Motor neuron (in vitro differentiated cells): ENCODE data around the gene KCNT1. TPM values are rescaled to one million over a fixed set of nuclear protein-coding genes. Genes with fewer than 3 reads are reported as not detected.

Experiments used
- ATAC-seq, 8 experiments: fragments of 200-7000 bp; cut with Tn5 transposase; replicated peaks in 6 of 8; 2 replicates each; pipeline ENCODE4 v1.8.0; 2021; ENCODE audit warnings: mild to moderate bottlenecking in 8 of 8, moderate library complexity in 8 of 8
- H3K27ac ChIP-seq, 2 donors: fragments of 250-450 bp; sonication (Bioruptor Pico); 2 replicates each; pipeline ENCODE4 v1.9.0; 2021; ENCODE audit warnings: antibody characterized with exemption in 2 of 2, mild to moderate bottlenecking in 2 of 2, moderate library complexity in 1 of 2
- H3K4me1 ChIP-seq, 2 donors: fragments of 250-450 bp; sonication (Bioruptor Pico); replicated peaks in 1 of 2; 2 replicates each; pipeline ENCODE4 v1.6.1; 2021; ENCODE audit warnings: antibody characterized with exemption in 2 of 2, mild to moderate bottlenecking in 2 of 2, moderate library complexity in 1 of 2
- H3K4me3 ChIP-seq, 5 donors: fragments of 250-450 bp; sonication (Bioruptor Pico); 2 replicates each; pipeline ENCODE4 v1.9.0; 2021; ENCODE audit warnings: antibody characterized with exemption in 5 of 5, mild to moderate bottlenecking in 5 of 5, moderate library complexity in 4 of 5
- WGBS, 10 experiments: fragments of 450-650 bp; shearing (Covaris generic); methylation state at CpG; one replicate each; pipeline ENCODE4 v1.0.0; 2022; 5-methylcytosine and 5-hydroxymethylcytosine counted together
- in situ Hi-C, 9 experiments: fragments of 400-800 bp; cut with MboI; loops; one replicate each; pipeline ENCODE4 v1.15.0; 2021; ENCODE audit warnings: low sequenced_read_pairs in 9 of 9, low pct_unique_long_range_greater_than_20kb in 2 of 9; ENCODE audit not compliant: unreplicated experiment in 9 of 9
- total RNA-seq, 8 experiments: library from RNA; unstranded; fragments of 300-600 nt; gene quantifications; 2 replicates each; pipeline versions ENCODE4 v1.2.3 to v1.2.4, GENCODE V29; 2022

Gene KCNT1
- 1 to 10 TPM in 1 of 8 experiments, under 1 TPM in 7; 0.11 to 1.1 (median 0.38) TPM for total RNA-seq

GRCh38 chr9:135701959-135702721 is at the start of gene KCNT1:
Gene KCNT1, plus strand, starts transcription at chr9:135702185. Its CDS starts 74 bp downstream, at chr9:135702259.
- H3K27ac ChIP-seq: no peak within 1 kb of the TSS
- H3K4me3 ChIP-seq: peak within 1 kb of the TSS; percentile 11 to 24 (median 21)
- peaks cover 2% of the 10 kb centered on the region in 2 donors for H3K4me1 ChIP-seq
- in situ Hi-C loops: no loop called here
- no CpG with 5 or more reads among the region's 66 CpGs for WGBS, 10 experiments
- ATAC-seq: peak; percentile 83 to 93 (median 86)

GRCh38 chr9:135655317-135655716 is 46.7 kb upstream of the KCNT1 start:
- Histone ChIP-seq H3K4me3 (no peak overlapping the region), H3K4me1 (no peaks in the 10 kb centered on the region), H3K27ac (no peak overlapping the region)
- ATAC-seq: peak in 3 of 8 experiments; percentile 37 to 70 (median 41)
- WGBS, 10 experiments: 0 to 100% methylated on average over 1 of the region's 8 CpGs; no CpG with 5 or more reads in 8 of the 10 experiments
- in situ Hi-C loops: no loop called here

GRCh38 chr9:135657416-135657815 is 44.6 kb upstream of the KCNT1 start:
- Histone ChIP-seq H3K4me1 (no peaks in the 10 kb centered on the region), H3K4me3 (no peak overlapping the region), H3K27ac (no peak overlapping the region)
- in situ Hi-C loops: no loop called here
- 31 to 88% (median 76%) methylated on average over 1 to 14 of the region's 15 CpGs; no CpG with 5 or more reads in 3 of the 10 experiments for WGBS, 10 experiments
- ATAC-seq: no peak

GRCh38 chr9:135659252-135659651 is 42.7 kb upstream of the KCNT1 start:
- 42 to 95% (median 90%) methylated on average over 2 to 9 of the region's 13 CpGs; no CpG with 5 or more reads in 5 of the 10 experiments for WGBS, 10 experiments
- in situ Hi-C loops: no loop called here
- no peak overlapping the region for H3K27ac ChIP-seq
- no peak overlapping the region for H3K4me3 ChIP-seq
- ATAC-seq: no peak
- no peaks in the 10 kb centered on the region for H3K4me1 ChIP-seq

- WGBS, 10 experiments: 73 to 100% (median 92%) methylated on average over 1 to 20 of the region's 22 CpGs; no CpG with 5 or more reads in 1 of the 10 experiments
- H3K4me3 ChIP-seq: no peak overlapping the region
- ATAC-seq: no peak
- in situ Hi-C loops: no loop called here
- H3K27ac ChIP-seq: no peak overlapping the region
- H3K4me1 ChIP-seq: no peaks in the 10 kb centered on the region
These were observed 41.6 kb upstream of the KCNT1 start for GRCh38 chr9:135660407-135660806.

GRCh38 chr9:135661816-135662560 is 40.0 kb upstream of the KCNT1 start:
- ATAC-seq: no peak
- Histone ChIP-seq H3K27ac (no peak overlapping the region), H3K4me1 (no peaks in the 10 kb centered on the region), H3K4me3 (no peak overlapping the region)
- 37 to 73% (median 61%) methylated on average over 2 to 13 of the region's 19 CpGs; no CpG with 5 or more reads in 2 of the 10 experiments for WGBS, 10 experiments
- in situ Hi-C loops: no loop called here

GRCh38 chr9:135662758-135663450 is 39.1 kb upstream of the KCNT1 start, which contains the start of gene LCN9:
Gene LCN9, plus strand, starts transcription at chr9:135663309. Its CDS starts 13 bp downstream, at chr9:135663322.
- in situ Hi-C loops: no loop called here
- H3K27ac ChIP-seq: no peak within 1 kb of the TSS
- H3K4me1 ChIP-seq: no peaks in the 10 kb centered on the region
- no peak within 1 kb of the TSS for H3K4me3 ChIP-seq
- WGBS, 10 experiments: 0 to 85% (median 70%) methylated on average over 2 to 15 of the region's 25 CpGs; no CpG with 5 or more reads in 6 of the 10 experiments
- ATAC-seq: peak in 5 of 8 experiments; percentile 55 to 87 (median 61)

GRCh38 chr9:135663451-135663770 is 38.6 kb upstream of the KCNT1 start:
- no peak for ATAC-seq

GRCh38 chr9:135663857-135664256 is 38.1 kb upstream of the KCNT1 start:
- Histone ChIP-seq H3K4me1 (no peaks in the 10 kb centered on the region), H3K27ac (no peak overlapping the region), H3K4me3 (no peak overlapping the region)
- ATAC-seq: no peak
- WGBS, 10 experiments: 0 to 100% (median 48%) methylated on average over 1 to 2 of the region's 12 CpGs; no CpG with 5 or more reads in 6 of the 10 experiments
- in situ Hi-C loops: no loop called here

More at GRCh38 chr9:135663451-135663770, 38.6 kb upstream of the KCNT1 start:
- Histone ChIP-seq H3K4me1 (no peaks in the 10 kb centered on the region), H3K27ac (no peak overlapping the region), H3K4me3 (no peak overlapping the region)
- in situ Hi-C loops: no loop called here
- no CpG with 5 or more reads among the region's 3 CpGs for whole genome bisulfite sequencing, 10 experiments

- Histone ChIP-seq H3K4me1 (no peaks in the 10 kb centered on the region), H3K27ac (no peak overlapping the region), H3K4me3 (no peak overlapping the region)
- in situ Hi-C loops: no loop called here
- ATAC-seq: no peak
- 48 to 100% (median 68%) methylated on average over 1 to 8 of the region's 10 CpGs; no CpG with 5 or more reads in 5 of the 10 experiments for WGBS, 10 experiments
These were observed 37.7 kb upstream of the KCNT1 start for GRCh38 chr9:135664266-135664665.

GRCh38 chr9:135664801-135665794 is 36.9 kb upstream of the KCNT1 start:
- H3K4me3 ChIP-seq: no peak overlapping the region
- WGBS, 10 experiments: 33 to 93% (median 70%) methylated on average over 3 to 12 of the region's 32 CpGs; no CpG with 5 or more reads in 6 of the 10 experiments
- H3K27ac ChIP-seq: no peak overlapping the region
- no peaks in the 10 kb centered on the region for H3K4me1 ChIP-seq
- ATAC-seq: no peak
- in situ Hi-C loops: no loop called here

GRCh38 chr9:135665795-135666189 is 36.2 kb upstream of the KCNT1 start:
- Histone ChIP-seq H3K4me3 (no peak overlapping the region), H3K27ac (no peak overlapping the region), H3K4me1 (no peaks in the 10 kb centered on the region)
- in situ Hi-C loops: no loop called here
- WGBS, 10 experiments: 20 to 100% (median 65%) methylated on average over 1 of the region's 12 CpGs; no CpG with 5 or more reads in 6 of the 10 experiments
- peak in 3 of 8 experiments; percentile 21 to 40 (median 28) for ATAC-seq
